Spinal cord (tissue), 10 donors: ENCODE measurements around the gene ADAMTSL4. TPM values are rescaled to one million over a fixed set of nuclear protein-coding genes. Genes with fewer than 3 reads are reported as not detected.
A peak's percentile ranks its signal among the peaks of the same experiment; 100 is the strongest.

Experiments
- DNase-seq, 6 donors: peaks; one replicate each; pipeline versions ENCODE4 v3.0.0 to v3.0.0-alpha.2; 2013 to 2015; ENCODE audit warnings: low spot score in 6 of 6, low read depth in 4 of 6
- H3K27ac ChIP-seq: one replicate; pipeline ENCODE4 v1.5.1; 2013; ENCODE audit warnings: low read depth, low read length, control low read depth
- H3K27me3 ChIP-seq: one replicate; pipeline ENCODE4 v1.6.1; 2013; ENCODE audit warnings: low read length; ENCODE audit not compliant: control insufficient read depth, insufficient read depth
- H3K36me3 ChIP-seq: one replicate; pipeline ENCODE4 v1.6.1; 2013; ENCODE audit warnings: low read length; ENCODE audit not compliant: control insufficient read depth, insufficient read depth
- H3K4me1 ChIP-seq: one replicate; pipeline ENCODE4 v1.6.1; 2013; ENCODE audit warnings: low read length; ENCODE audit not compliant: control insufficient read depth, insufficient read depth
- H3K4me3 ChIP-seq: one replicate; pipeline ENCODE4 v1.5.1; 2013; ENCODE audit warnings: low read depth, low read length, control low read depth
- H3K9me3 ChIP-seq: one replicate; pipeline ENCODE4 v1.6.1; 2013; ENCODE audit warnings: low read length; ENCODE audit not compliant: control insufficient read depth, insufficient read depth
- WGBS: methylation state at CpG from one replicate; pipeline ENCODE4 v1.1.5; 2013; ENCODE audit warnings: missing lambda C conversion rate; ENCODE audit not compliant: insufficient coverage; 5-methylcytosine and 5-hydroxymethylcytosine counted together
- long read RNA-seq, 4 donors: transcript quantifications; one replicate each; lab custom pipeline, GENCODE V29; 2026
- polyA plus RNA-seq, 2 donors: library from polyadenylated mRNA; unstranded; fragments of 120-200 nt; gene quantifications; one replicate each; pipeline ENCODE4 v1.2.1, GENCODE V29; 2013; ENCODE audit not compliant: insufficient read length in 2 of 2
- total RNA-seq, 2 donors: library from RNA; depleted of rRNA in 1 of 2; stranded (reverse); fragments of 120-200 nt in 1 of 2; fragments of >200 nt in 1 of 2; gene quantifications; one replicate each; pipeline versions ENCODE4 v1.2.3 to v1.2.4, GENCODE V29; 2013 to 2014
- donor health status: healthy.

ADAMTSL4 gene
- total RNA-seq (10 to 100 TPM in 1 of 2 donors, 1 to 10 TPM in 1; 7.7 to 13.1 TPM), polyA plus RNA-seq (10 to 100 TPM in 1 of 2 donors, 1 to 10 TPM in 1; 2.6 to 19.1 TPM)
- long read RNA-seq, donor 1: 0 reads
- long read RNA-seq, donor 2: 0 reads
- long read RNA-seq, donor 3: 0 reads
- long read RNA-seq, donor 4, partial matches to known transcripts: 0 of 1 reads
- long read RNA-seq, donor 4, other reads (novel, unspliced or antisense): 0 of 1 reads

DNA sequence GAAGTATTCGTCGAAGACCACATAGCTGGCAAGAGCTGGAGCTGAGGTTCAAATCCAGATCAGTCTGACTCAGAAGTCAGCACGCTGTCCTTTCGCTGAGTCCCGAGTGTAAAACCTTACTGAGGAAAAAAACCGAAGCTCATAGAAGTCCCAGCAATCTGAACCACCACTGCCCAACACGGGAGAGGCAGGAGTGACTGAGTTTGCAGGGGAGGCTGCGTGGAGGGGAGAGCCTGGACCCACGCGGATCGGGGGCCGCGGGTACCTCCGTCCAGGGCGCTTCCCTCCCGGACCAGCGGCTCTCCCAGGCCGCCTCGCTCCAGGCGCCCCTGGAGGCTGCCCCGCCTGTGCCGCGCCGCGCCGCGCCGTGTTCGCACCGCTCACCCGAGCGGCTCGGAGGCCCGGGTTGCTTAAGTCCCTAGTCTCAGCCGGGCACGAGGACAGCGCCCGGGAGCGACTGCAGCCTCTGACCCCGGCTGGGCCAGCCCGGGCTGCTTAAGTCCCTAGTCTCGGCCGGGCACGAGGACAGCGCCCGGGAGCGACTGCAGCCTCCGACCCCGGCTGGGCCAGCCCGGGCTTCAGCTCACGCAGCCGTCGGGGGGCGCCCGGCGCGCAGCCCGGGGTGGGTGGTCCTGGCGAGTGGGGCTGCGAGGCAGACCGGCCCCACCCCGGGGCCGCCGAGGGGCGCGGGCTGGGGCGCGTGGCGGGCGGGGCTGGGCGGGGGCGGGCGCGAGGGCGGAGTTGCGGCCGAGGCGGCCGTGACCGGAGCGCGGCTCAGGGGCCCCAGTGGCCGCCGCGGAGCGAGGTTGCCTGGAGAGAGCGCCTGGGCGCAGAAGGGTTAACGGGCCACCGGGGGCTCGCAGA lies at the start of gene ADAMTSL4:
ADAMTSL4 (plus strand) TSS at position 777 of the 864 bp plus-strand sequence. CDS start 2,881 bp downstream, outside the sequence.
- H3K9me3 ChIP-seq: no peaks in the 10 kb centered on the region
- H3K4me3 ChIP-seq: peak within 1 kb of the TSS; percentile 44
- H3K36me3 ChIP-seq: peaks cover 8% of the 10 kb centered on the region
- peak within 1 kb of the TSS; percentile 52 for H3K27ac ChIP-seq
- H3K4me1 ChIP-seq: peaks cover 38% of the 10 kb centered on the region
- H3K27me3 ChIP-seq: peaks cover 8% of the 10 kb centered on the region
- under 1% methylated on average over 91 of the region's 91 CpGs for WGBS
- DNase-seq: peak in 2 of 6 donors; percentile 40 to 65

DNA sequence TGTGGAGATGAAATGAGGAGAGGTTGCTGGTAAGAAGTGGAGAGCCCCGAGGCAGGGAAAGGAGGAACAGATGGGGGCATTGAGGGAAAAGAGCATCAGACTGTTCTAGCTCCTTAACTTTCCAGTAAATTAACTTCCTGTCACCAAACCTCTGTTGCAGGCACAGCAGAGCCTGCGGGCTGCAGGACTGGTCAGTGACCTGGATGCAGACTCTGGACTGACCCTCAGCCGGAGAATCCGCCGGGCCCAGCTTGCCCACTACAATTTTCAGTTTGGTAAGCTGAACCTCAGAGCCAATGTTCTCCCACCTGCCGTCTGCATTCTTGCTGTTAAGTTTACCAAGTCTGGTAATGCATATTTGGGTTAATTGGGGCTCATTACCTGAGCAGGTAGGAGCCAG lies 43.8 kb upstream of the ADAMTSL4 start:
- DNase-seq: no peak
- Histone ChIP-seq H3K36me3 (peaks cover 75% of the 10 kb centered on the region), H3K4me1 (peaks cover 9% of the 10 kb centered on the region), H3K27ac (peak overlapping the region; percentile 6), H3K27me3 (no peaks in the 10 kb centered on the region), H3K9me3 (no peaks in the 10 kb centered on the region), H3K4me3 (no peak overlapping the region)
- WGBS: 93% methylated on average over 5 of the region's 6 CpGs

DNA sequence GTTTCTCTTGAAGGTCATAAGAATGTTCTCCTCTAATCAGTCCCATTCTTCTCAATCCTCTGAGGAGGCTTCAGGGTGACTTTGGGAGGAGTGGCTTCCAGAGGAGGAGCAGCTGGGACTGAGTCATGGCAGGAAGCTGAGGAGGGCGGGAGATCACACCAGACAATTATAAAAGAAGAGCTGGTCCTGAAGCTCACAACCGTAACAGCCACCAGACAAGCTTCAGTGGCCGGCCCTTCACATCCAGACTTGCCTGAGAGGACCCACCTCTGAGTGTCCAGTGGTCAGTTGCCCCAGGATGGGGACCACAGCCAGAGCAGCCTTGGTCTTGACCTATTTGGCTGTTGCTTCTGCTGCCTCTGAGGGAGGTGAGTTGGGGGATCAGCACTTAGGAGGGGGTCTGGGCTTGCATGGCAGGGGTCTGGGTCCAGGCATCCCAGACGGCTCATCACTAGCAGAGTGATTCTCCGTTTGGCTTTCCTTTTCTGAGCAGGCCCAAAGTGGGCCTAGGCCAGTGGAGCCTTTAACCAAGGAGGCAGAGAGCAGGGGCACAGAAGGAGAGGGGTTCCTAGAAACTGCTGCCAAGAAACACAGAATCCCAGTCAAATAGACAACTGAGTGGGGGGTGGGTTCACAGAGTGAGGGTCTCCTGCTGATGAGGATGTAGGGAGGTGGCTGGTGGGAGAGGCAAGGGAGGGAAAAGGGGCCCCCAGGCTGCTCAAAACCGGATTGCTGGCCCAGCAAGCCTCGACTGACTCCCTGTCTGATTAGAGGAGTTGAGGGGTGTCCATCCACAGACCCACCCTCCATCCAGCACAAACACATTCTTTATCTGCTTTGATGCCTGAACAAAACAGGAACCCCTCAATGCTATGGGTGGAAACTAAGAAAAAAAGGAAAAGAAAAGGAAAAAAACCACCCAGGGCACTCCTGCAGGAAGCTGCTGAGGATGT lies 41.0 kb upstream of the ADAMTSL4 start, which contains the start of gene ECM1:
ECM1 (plus strand) TSS at position 198 of the 953 bp plus-strand sequence; CDS start at position 299, 101 bp downstream.
- H3K27me3 ChIP-seq: no peaks in the 10 kb centered on the region
- H3K9me3 ChIP-seq: no peaks in the 10 kb centered on the region
- H3K36me3 ChIP-seq: peaks cover 81% of the 10 kb centered on the region
- H3K27ac ChIP-seq: peak within 1 kb of the TSS; percentile 69
- DNase-seq: no peak
- H3K4me3 ChIP-seq: no peak within 1 kb of the TSS
- peaks cover 9% of the 10 kb centered on the region for H3K4me1 ChIP-seq
- 69% methylated on average over 5 of the region's 7 CpGs for WGBS

DNA sequence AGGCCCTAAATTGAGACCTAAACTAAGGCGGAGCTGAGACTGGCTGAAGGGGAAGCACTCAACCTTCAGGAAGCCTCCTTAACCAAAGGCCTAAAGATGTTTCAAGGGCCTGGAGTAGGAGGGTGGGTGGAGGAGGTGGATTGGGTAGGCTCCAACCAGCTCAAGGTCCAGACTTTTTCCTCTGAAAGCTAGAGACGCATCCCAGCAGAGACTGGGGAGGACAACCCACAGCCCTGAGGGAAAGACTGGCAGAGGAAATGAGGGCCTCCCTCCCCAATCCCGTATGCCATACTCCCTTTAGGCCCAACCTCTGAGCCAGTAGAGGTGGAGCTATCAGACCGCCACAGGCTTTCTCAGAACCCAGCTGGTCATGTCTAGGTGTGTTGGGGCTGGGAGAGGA lies 40.2 kb upstream of the ADAMTSL4 start:
- Histone ChIP-seq H3K9me3 (no peaks in the 10 kb centered on the region), H3K36me3 (peaks cover 79% of the 10 kb centered on the region), H3K27ac (no peak overlapping the region), H3K4me1 (peaks cover 9% of the 10 kb centered on the region), H3K27me3 (no peaks in the 10 kb centered on the region), H3K4me3 (no peak overlapping the region)
- no peak for DNase-seq
- 100% methylated on average over 1 of the region's 4 CpGs for WGBS

DNA sequence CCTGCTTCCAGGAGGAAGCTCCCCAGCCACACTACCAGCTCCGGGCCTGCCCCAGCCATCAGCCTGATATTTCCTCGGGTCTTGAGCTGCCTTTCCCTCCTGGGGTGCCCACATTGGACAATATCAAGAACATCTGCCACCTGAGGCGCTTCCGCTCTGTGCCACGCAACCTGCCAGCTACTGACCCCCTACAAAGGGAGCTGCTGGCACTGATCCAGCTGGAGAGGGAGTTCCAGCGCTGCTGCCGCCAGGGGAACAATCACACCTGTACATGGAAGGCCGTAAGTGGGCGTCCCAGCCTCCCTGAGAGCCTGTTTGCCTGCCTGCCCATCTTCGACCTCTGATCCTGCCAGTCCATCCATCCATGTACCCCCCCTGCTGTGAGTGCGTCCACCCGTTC lies 37.7 kb upstream of the ADAMTSL4 start:
- 79% methylated on average over 12 of the region's 12 CpGs for WGBS
- no peak overlapping the region for H3K4me3 ChIP-seq

DNA sequence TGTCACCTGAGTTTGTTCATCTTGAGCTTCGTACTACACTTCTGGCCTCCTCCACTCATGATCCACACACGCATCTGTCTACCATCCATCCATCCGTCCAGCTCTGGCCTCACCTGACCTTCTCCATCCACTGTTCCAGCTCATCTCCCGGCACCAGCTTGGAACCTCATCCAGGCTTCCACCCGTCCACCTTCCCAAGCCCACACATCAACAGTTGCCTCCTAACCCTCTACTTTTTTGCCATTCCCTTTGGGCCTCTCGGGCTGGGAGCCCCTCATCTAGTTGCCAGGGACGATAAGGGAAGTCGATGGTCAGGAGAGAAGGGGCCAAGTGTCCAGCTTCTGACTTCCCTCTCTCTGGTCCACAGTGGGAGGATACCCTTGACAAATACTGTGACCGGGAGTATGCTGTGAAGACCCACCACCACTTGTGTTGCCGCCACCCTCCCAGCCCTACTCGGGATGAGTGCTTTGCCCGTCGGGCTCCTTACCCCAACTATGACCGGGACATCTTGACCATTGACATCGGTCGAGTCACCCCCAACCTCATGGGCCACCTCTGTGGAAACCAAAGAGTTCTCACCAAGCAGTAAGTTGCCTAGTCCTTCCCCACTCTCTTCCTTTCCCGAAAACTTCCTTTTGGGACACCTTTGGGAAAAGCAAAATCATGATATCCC lies 37.1 kb upstream of the ADAMTSL4 start:
- Histone ChIP-seq H3K27me3 (no peaks in the 10 kb centered on the region), H3K4me1 (peaks cover 29% of the 10 kb centered on the region), H3K4me3 (no peak overlapping the region), H3K27ac (no peak overlapping the region), H3K36me3 (peaks cover 50% of the 10 kb centered on the region), H3K9me3 (no peaks in the 10 kb centered on the region)
- DNase-seq: no peak
- WGBS: 96% methylated on average over 17 of the region's 17 CpGs

More for the DNA sequence above, 37.7 kb upstream of the ADAMTSL4 start:
- no peaks in the 10 kb centered on the region for H3K9me3 ChIP-seq
- no peak overlapping the region for H3K27ac ChIP-seq
- H3K36me3 ChIP-seq: peaks cover 55% of the 10 kb centered on the region
- peaks cover 26% of the 10 kb centered on the region for H3K4me1 ChIP-seq
- no peak for DNase-seq
- H3K27me3 ChIP-seq: no peaks in the 10 kb centered on the region

DNA sequence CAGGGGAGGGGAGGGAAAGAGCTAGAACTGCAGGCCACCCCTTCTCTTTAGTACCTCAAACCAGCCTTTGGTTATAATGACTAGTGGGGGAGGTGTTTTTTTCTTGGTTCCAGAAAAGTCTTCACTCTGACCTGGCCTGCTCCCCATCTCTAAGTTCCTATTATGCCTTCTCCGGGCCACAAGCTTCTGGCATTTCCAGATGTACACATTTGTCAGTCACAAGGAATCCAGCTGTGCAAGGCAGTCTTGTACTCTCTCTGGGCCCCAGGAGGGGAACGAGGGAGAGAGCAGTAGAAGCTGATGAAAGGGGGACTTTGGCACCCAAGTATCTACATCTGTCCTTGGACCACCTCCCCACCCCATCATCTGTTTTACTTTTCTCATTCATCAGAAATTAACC lies 36.4 kb upstream of the ADAMTSL4 start:
- no peak overlapping the region for H3K27ac ChIP-seq
- H3K27me3 ChIP-seq: no peaks in the 10 kb centered on the region
- no peaks in the 10 kb centered on the region for H3K9me3 ChIP-seq
- DNase-seq: no peak
- peaks cover 45% of the 10 kb centered on the region for H3K36me3 ChIP-seq
- H3K4me1 ChIP-seq: peaks cover 28% of the 10 kb centered on the region
- 80% methylated on average over 1 of the region's 2 CpGs for WGBS
- no peak overlapping the region for H3K4me3 ChIP-seq

DNA sequence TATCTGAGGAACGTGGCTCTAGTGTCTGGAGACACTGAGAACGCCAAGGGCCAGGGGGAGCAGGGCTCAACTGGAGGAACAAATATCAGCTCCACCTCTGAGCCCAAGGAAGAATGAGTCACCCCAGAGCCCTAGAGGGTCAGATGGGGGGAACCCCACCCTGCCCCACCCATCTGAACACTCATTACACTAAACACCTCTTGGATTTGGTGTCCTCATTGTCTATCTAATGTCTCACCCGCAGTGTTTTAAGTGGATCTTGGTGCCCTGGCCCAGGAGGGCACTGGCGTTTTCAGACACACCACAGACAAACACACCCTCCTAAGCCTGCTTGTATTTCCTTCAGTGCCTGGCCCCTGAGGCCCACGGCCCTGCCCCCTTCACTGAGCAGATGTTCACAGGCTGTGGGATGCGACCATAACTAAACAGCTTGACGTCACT lies 35.8 kb upstream of the ADAMTSL4 start:
- peaks cover 23% of the 10 kb centered on the region for H3K4me1 ChIP-seq
- no peak for DNase-seq

More for the DNA sequence above, 35.8 kb upstream of the ADAMTSL4 start:
- WGBS: 73% methylated on average over 7 of the region's 7 CpGs
- Histone ChIP-seq H3K27me3 (no peaks in the 10 kb centered on the region), H3K27ac (no peak overlapping the region), H3K9me3 (no peaks in the 10 kb centered on the region), H3K4me3 (no peak overlapping the region), H3K36me3 (peaks cover 40% of the 10 kb centered on the region)
